K562 (cell line): ENCODE results near the gene MATR3.

Experiments
- BACH1 ChIP-seq: fragments of 200-800 bp; sonication (Bioruptor generic); IDR thresholded peaks from 2 replicates; pipeline ENCODE4 v1.6.1; 2016; ENCODE audit warnings: missing genetic modification characterization, missing compliant biosample characterization
- CREB3L1 ChIP-seq: fragments of 450-650 bp; IDR thresholded peaks from 2 replicates; pipeline ENCODE4 v1.6.1; 2014; ENCODE audit warnings: low read depth, mild to moderate bottlenecking, moderate library complexity, borderline replicate concordance
- CTCF ChIP-seq, 3 experiments: IDR thresholded peaks in 2 of 3; conservative IDR thresholded peaks in 1 of 3; 2 replicates each; pipeline ENCODE4 v1.5.1; 2011 to 2012; ENCODE audit warnings: low read length in 3 of 3, mild to moderate bottlenecking in 3 of 3, control low read depth in 2 of 3, improper control_type of control experiment in 1 of 3, inconsistent platforms in 1 of 3, low read depth in 1 of 3, mixed read lengths in 1 of 3, moderate library complexity in 1 of 3; ENCODE audit not compliant: insufficient read depth in 2 of 3
- EHMT2 ChIP-seq: fragments of 450-650 bp; IDR thresholded peaks from 2 replicates; pipeline ENCODE4 v1.6.1; 2018; ENCODE audit warnings: antibody characterized with exemption
- EP300 ChIP-seq: IDR thresholded peaks from 2 replicates; pipeline ENCODE4 v1.6.1; 2012; ENCODE audit warnings: low read length, improper control_type of control experiment
- NFATC3 ChIP-seq: fragments of 450-650 bp; IDR thresholded peaks from 2 replicates; pipeline ENCODE4 v1.6.1; 2017; ENCODE audit warnings: mild to moderate bottlenecking
- PHB ChIP-seq: fragments of 250-450 bp; sonication (Bioruptor Pico); IDR thresholded peaks from 2 replicates; pipeline ENCODE4 v1.5.0; 2021
- POLR2A ChIP-seq: fragments of 450-650 bp; conservative IDR thresholded peaks from 2 replicates; pipeline ENCODE4 v1.6.1; 2016
- POLR2AphosphoS2 ChIP-seq: IDR thresholded peaks from 2 replicates; pipeline ENCODE4 v1.6.1; 2012; ENCODE audit warnings: low read length, improper control_type of control experiment
- PTBP1 ChIP-seq: fragments of 200-400 bp; formaldehyde crosslinking; IDR thresholded peaks from 2 replicates; pipeline ENCODE4 v1.6.1; 2017; ENCODE audit warnings: low read depth, low read length
- SOX6 ChIP-seq: fragments of 450-650 bp; IDR thresholded peaks from 2 replicates; pipeline ENCODE4 v1.6.1; 2014; ENCODE audit warnings: mild to moderate bottlenecking
- THRA ChIP-seq: fragments of 450-650 bp; IDR thresholded peaks from 2 replicates; pipeline ENCODE4 v1.6.1; 2017; ENCODE audit warnings: mild to moderate bottlenecking, moderate library complexity

GRCh38 chr5:139293202-139293506 is 386 bp upstream of the MATR3 start:
- no peak for TF ChIP-seq THRA
- TF ChIP-seq BACH1: no peak
- no peak for TF ChIP-seq POLR2A
- no peak for TF ChIP-seq SOX6
- TF ChIP-seq CTCF (IDR thresholded peaks at IDR 0.05 in 2 of 3, conservative IDR thresholded peaks at IDR 0.05 in 1 of 3; ENCODE audit: insufficient read depth in 2 of 3, low read depth in 1 of 3, low read length in 3 of 3): no peak
- TF ChIP-seq EP300: no peak
- TF ChIP-seq EHMT2: no peak
- no peak for TF ChIP-seq NFATC3
- no peak for TF ChIP-seq POLR2AphosphoS2
- no peak for TF ChIP-seq PHB (CRISPR knock-in tag)
- no peak for TF ChIP-seq CREB3L1
- TF ChIP-seq PTBP1: no peak
